Measurements from ENCODE around the gene ZNF365.
A peak's percentile ranks its signal among the peaks of the same experiment; 100 is the strongest.

The ZNF365 gene

GRCh38 chr10:62373995-62374861, at the start of gene ZNF365:
TSS of gene ZNF365 (plus strand) at chr10:62374369. CDS start at chr10:62376194, 1,825 bp downstream.
- peak; percentile 8 for TF ChIP-seq CTCF (IDR thresholded peaks at IDR 0.05; ENCODE audit: poor library complexity, severe bottlenecking)
- ATAC-seq (ENCODE audit: low read depth) = peak; percentile 78
- no peaks in the 10 kb centered on the region for H3K36me3 ChIP-seq (ENCODE audit: low read depth)
- no peaks in the 10 kb centered on the region for H3K27me3 ChIP-seq (ENCODE audit: insufficient read depth, poor library complexity, severe bottlenecking)
- peaks cover 7% of the 10 kb centered on the region for H3K4me1 ChIP-seq (ENCODE audit: insufficient read depth, poor library complexity, severe bottlenecking)
- H3K9me3 ChIP-seq (ENCODE audit: severe bottlenecking) = no peaks in the 10 kb centered on the region
- H3K27ac ChIP-seq (ENCODE audit: poor library complexity, severe bottlenecking) = peak within 1 kb of the TSS; percentile 37
- peak; percentile 52 for DNase-seq (ENCODE audit: low spot score)
- peak within 1 kb of the TSS; percentile 57 for H3K4me3 ChIP-seq (ENCODE audit: severe bottlenecking)

- Histone ChIP-seq H3K4me1 (ENCODE audit: insufficient read depth, poor library complexity, severe bottlenecking) (peaks cover 5% of the 10 kb centered on the region), H3K27ac (ENCODE audit: poor library complexity, severe bottlenecking) (no peak overlapping the region), H3K4me3 (ENCODE audit: severe bottlenecking) (no peak overlapping the region), H3K36me3 (ENCODE audit: low read depth) (no peaks in the 10 kb centered on the region), H3K27me3 (ENCODE audit: insufficient read depth, poor library complexity, severe bottlenecking) (no peaks in the 10 kb centered on the region), H3K9me3 (ENCODE audit: severe bottlenecking) (peaks cover 2% of the 10 kb centered on the region)
- no peak for TF ChIP-seq CTCF (IDR thresholded peaks at IDR 0.05; ENCODE audit: poor library complexity, severe bottlenecking)
- ATAC-seq (ENCODE audit: low read depth) = no peak
- no peak for DNase-seq (ENCODE audit: low spot score)
Observed at GRCh38 chr10:62326176-62326575, 48.0 kb upstream of the ZNF365 start.

GRCh38 chr10:62327885-62328284, 46.3 kb upstream of the ZNF365 start:
- ATAC-seq (ENCODE audit: low read depth) (no peak), DNase-seq (ENCODE audit: low spot score) (no peak)
- Histone ChIP-seq H3K9me3 (ENCODE audit: severe bottlenecking) (peaks cover 6% of the 10 kb centered on the region), H3K36me3 (ENCODE audit: low read depth) (no peaks in the 10 kb centered on the region), H3K4me1 (ENCODE audit: insufficient read depth, poor library complexity, severe bottlenecking) (peaks cover 5% of the 10 kb centered on the region), H3K4me3 (ENCODE audit: severe bottlenecking) (no peak overlapping the region), H3K27ac (ENCODE audit: poor library complexity, severe bottlenecking) (no peak overlapping the region), H3K27me3 (ENCODE audit: insufficient read depth, poor library complexity, severe bottlenecking) (no peaks in the 10 kb centered on the region)
- no peak for TF ChIP-seq CTCF (IDR thresholded peaks at IDR 0.05; ENCODE audit: poor library complexity, severe bottlenecking)

- Histone ChIP-seq H3K27me3 (ENCODE audit: insufficient read depth, poor library complexity, severe bottlenecking) (no peaks in the 10 kb centered on the region), H3K27ac (ENCODE audit: poor library complexity, severe bottlenecking) (no peak overlapping the region), H3K4me3 (ENCODE audit: severe bottlenecking) (no peak overlapping the region), H3K9me3 (ENCODE audit: severe bottlenecking) (peaks cover 6% of the 10 kb centered on the region), H3K4me1 (ENCODE audit: insufficient read depth, poor library complexity, severe bottlenecking) (peaks cover 4% of the 10 kb centered on the region), H3K36me3 (ENCODE audit: low read depth) (no peaks in the 10 kb centered on the region)
- no peak for TF ChIP-seq CTCF (IDR thresholded peaks at IDR 0.05; ENCODE audit: poor library complexity, severe bottlenecking)
- DNase-seq (ENCODE audit: low spot score) (no peak), ATAC-seq (ENCODE audit: low read depth) (no peak)
Observed at GRCh38 chr10:62330213-62330612, 44.0 kb upstream of the ZNF365 start.

GRCh38 chr10:62332406-62332805, 41.8 kb upstream of the ZNF365 start:
- no peak for ATAC-seq (ENCODE audit: low read depth)
- no peaks in the 10 kb centered on the region for H3K27me3 ChIP-seq (ENCODE audit: insufficient read depth, poor library complexity, severe bottlenecking)
- no peak overlapping the region for H3K4me3 ChIP-seq (ENCODE audit: severe bottlenecking)
- peaks cover 3% of the 10 kb centered on the region; the same call in 1 of the 2 replicates for H3K36me3 ChIP-seq (ENCODE audit: low read depth)
- H3K9me3 ChIP-seq (ENCODE audit: severe bottlenecking) = peaks cover 6% of the 10 kb centered on the region
- no peak for DNase-seq (ENCODE audit: low spot score)
- peaks cover 17% of the 10 kb centered on the region for H3K4me1 ChIP-seq (ENCODE audit: insufficient read depth, poor library complexity, severe bottlenecking)
- no peak for TF ChIP-seq CTCF (IDR thresholded peaks at IDR 0.05; ENCODE audit: poor library complexity, severe bottlenecking)
- H3K27ac ChIP-seq (ENCODE audit: poor library complexity, severe bottlenecking) = no peak overlapping the region

Measured in RWPE2 (cell line).